HepG2 (cell line): ENCODE results near the gene ANKRD44. TPM values are rescaled to one million over a fixed set of nuclear protein-coding genes. Genes with fewer than 3 reads are reported as not detected.

Source experiments
- KIAA2018 ChIP-seq: sonication (generic); formaldehyde crosslinking; IDR thresholded peaks from 2 replicates; pipeline ENCODE4 v1.5.0; 2020; ENCODE audit warnings: mild to moderate bottlenecking, missing genetic modification reagents, borderline replicate concordance
- NR0B2 ChIP-seq: sonication (generic); formaldehyde crosslinking; IDR thresholded peaks from 2 replicates; pipeline ENCODE4 v1.4.0; 2020; ENCODE audit warnings: mild to moderate bottlenecking, missing genetic modification reagents
- ZBTB44 ChIP-seq: sonication (generic); formaldehyde crosslinking; IDR thresholded peaks from 2 replicates; pipeline ENCODE4 v1.4.0; 2020; ENCODE audit warnings: missing genetic modification reagents
- ZC3H4 ChIP-seq: sonication (generic); formaldehyde crosslinking; IDR thresholded peaks from 2 replicates; pipeline ENCODE4 v1.4.0; 2020; ENCODE audit warnings: missing genetic modification reagents, borderline replicate concordance
- ZMYM2 ChIP-seq: sonication (generic); formaldehyde crosslinking; IDR thresholded peaks from 2 replicates; pipeline ENCODE4 v1.8.0; 2022; ENCODE audit warnings: mild to moderate bottlenecking, missing genetic modification reagents
- ZNF460 ChIP-seq: sonication (generic); formaldehyde crosslinking; IDR thresholded peaks from 2 replicates; pipeline ENCODE4 v1.5.1; 2020; ENCODE audit warnings: missing genetic modification reagents, mild to moderate bottlenecking, borderline replicate concordance
- ZNF557 ChIP-seq: sonication (generic); formaldehyde crosslinking; IDR thresholded peaks from 2 replicates; pipeline ENCODE4 v1.4.0; 2020; ENCODE audit warnings: missing genetic modification reagents
- ZNF564 ChIP-seq: sonication (generic); formaldehyde crosslinking; IDR thresholded peaks from 2 replicates; pipeline ENCODE4 v1.8.1; 2023; ENCODE audit warnings: mild to moderate bottlenecking, missing genetic modification reagents
- ZNF576 ChIP-seq: sonication (generic); formaldehyde crosslinking; IDR thresholded peaks from 2 replicates; pipeline ENCODE4 v1.4.0; 2020; ENCODE audit warnings: mild to moderate bottlenecking, missing genetic modification reagents
- polyA plus RNA-seq, 8 experiments: library from polyadenylated mRNA; depleted of rRNA in 3 of 8; stranded (reverse) in 7 of 8; unstranded in 1 of 8; fragments of >200 nt; fragmentation: Illumina TruSeq in 4 of 8; extraction: Trizol in 4 of 8; gene quantifications; 2 replicates each; pipeline versions ENCODE4 v1.2.1 to v1.2.3, GENCODE V29; 2011 to 2016; ENCODE audit warnings: low read depth in 4 of 8, missing spikeins in 1 of 8, mixed read lengths in 1 of 8; ENCODE audit not compliant: insufficient read depth in 1 of 8
- total RNA-seq, 5 experiments: library from RNA; depleted of rRNA; stranded (reverse); fragments of >200 nt; fragmentation: Illumina TruSeq; extraction: Trizol; gene quantifications; 2 replicates each; pipeline ENCODE4 v1.2.3, GENCODE V29; 2016; ENCODE audit warnings: low read depth in 1 of 5

Gene ANKRD44
- total and polyA plus RNA-seq, 2 of the 13 experiments (the other 11 are each of a cell fraction or from before 2014, with no cell fraction given) = 0.04 to 0.11 TPM

GRCh38 chr2:197182668-197183067 is 127.9 kb downstream of the ANKRD44 start (continued):
- no peak for TF ChIP-seq ZMYM2
- no peak for TF ChIP-seq ZC3H4
- no peak for TF ChIP-seq ZNF557
- TF ChIP-seq ZNF576 (CRISPR knock-in tag) = no peak
- TF ChIP-seq NR0B2 (CRISPR knock-in tag) = no peak
- no peak for TF ChIP-seq KIAA2018 (CRISPR knock-in tag)
- no peak for TF ChIP-seq ZNF564 (CRISPR knock-in tag)
- TF ChIP-seq ZBTB44 (CRISPR knock-in tag) = no peak
- no peak for TF ChIP-seq ZNF460
